ENCODE data around the gene ADSS1. TPM values are rescaled to one million over a fixed set of nuclear protein-coding genes. Genes with fewer than 3 reads are reported as not detected.
"Not testable (repeated sequence)": the region's sequence is repeated elsewhere in the genome, so short reads cannot be mapped to it uniquely, and the experiment has no call there.

The ADSS1 gene
- total RNA-seq, 3 donors from 2014 or later, result 0.66 to 1.2 (median 0.69) TPM

DNA sequence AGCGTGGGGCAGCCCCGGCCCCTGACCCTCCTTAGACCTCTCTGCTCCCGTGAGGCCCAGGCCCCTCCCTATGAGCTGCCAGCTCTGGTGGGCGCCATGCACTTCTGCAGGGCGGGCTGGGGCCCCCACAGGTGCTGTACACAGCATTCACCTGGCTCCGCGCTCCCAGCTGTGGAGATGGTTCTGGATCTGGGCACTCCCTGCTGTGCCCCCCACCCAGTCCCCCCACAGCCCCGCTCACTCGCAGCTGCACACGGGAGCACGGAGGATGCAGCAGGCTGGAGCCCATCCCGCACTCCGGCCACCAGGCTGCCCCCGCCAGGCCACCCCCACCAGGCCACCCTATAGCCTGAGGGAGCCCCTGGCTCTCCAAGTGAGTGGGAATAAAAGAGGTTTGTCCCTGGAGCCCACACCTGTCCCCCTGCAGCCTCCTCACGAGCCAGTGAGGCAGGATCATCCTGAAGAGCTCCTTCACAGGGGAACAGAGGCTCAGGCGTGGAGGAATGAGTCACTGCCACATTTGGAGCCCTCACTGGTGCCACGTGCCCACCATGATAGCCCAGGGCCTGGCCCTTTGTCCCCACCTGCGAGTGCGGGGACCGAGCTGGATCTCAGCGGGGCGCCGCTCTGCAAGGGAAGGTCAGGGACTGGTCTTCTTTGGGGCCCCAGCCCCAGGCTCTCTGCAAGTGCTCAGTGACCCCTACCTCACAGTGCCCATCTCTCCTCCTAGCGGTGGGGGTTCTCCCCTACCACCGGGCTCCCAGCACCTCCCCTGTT is 1.9 kb downstream of the ADSS1 start:
- Mint-ChIP-seq H3K27me3 (ENCODE audit: low read depth) (no peaks in the 10 kb centered on the region), H3K4me3 (peak overlapping the region; percentile 56), H3K36me3 (ENCODE audit: insufficient read depth) (no peaks in the 10 kb centered on the region), H3K9me3 (no peaks in the 10 kb centered on the region), H3K4me1 (ENCODE audit: low read depth) (no peaks in the 10 kb centered on the region)
- DNase-seq (no peak), ATAC-seq (no peak)

DNA sequence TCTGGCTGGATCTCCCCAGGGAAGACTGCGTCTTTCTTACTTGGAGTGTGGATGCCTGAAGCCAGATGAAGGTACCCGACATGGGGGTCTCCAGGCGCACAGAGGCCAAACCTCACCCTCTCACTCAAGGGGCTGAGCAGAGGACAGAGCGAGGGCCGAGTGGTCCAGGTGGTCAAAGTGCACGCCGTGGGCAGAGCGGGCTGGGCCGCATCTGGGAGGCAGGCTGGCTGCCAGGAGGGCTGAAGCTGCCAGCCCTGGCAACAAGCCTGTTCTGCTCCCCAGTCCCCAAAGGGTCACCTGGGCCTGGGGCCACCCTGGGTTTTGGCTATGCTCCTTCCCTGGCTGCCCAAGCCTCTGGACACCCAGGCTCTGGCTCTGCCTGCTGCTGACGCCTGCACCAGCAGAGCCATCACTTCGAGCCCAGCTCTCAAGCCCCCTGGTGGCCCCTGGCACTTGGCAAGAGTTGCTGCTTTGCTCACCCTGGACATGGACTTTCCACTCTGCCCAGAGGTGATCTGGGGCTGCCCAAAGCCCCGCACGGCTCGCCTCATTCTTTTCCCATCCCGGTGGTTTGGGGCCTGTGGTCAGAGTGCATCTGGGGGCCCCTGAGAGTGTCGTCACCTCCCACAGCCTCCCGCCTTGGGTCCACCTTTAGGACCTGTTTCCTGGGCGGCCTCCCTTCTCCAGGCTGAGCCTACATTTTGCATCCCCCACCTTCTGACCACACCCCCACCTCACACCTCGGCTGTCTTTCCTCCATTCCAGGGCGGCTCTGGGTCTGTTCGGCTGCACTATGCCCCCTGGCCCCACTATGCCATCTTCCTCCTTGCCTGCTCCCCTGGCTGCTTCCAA is 2.8 kb downstream of the ADSS1 start:
- H3K9me3 Mint-ChIP-seq, result no peaks in the 10 kb centered on the region
- no peak for ATAC-seq
- H3K27me3 Mint-ChIP-seq (ENCODE audit: low read depth), result no peaks in the 10 kb centered on the region
- no peak for DNase-seq
- H3K4me1 Mint-ChIP-seq (ENCODE audit: low read depth), result no peaks in the 10 kb centered on the region
- no peak overlapping the region for H3K4me3 Mint-ChIP-seq
- H3K36me3 Mint-ChIP-seq (ENCODE audit: insufficient read depth), result no peaks in the 10 kb centered on the region

DNA sequence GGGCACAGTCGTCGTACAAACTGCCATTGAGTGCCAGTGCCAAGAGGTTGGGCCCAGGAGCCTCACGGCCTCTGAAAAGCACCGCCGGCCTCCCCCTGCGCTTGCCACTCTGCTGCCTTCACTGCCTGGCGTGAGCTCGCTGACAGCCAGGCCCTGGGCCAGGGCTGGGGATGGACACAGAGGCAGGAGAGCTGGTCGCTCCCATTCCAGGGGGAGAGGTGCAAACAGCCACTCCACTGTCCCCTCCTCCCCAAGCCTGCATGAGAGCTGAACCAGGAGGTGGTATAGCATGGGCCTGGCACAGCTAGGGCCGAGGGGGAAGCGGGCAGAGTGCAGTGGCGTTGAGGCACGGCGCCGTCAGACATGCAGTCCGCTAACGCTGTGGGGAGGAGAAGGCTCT is 4.6 kb downstream of the ADSS1 start:
- H3K4me1 Mint-ChIP-seq (ENCODE audit: low read depth), result no peaks in the 10 kb centered on the region
- H3K27me3 Mint-ChIP-seq (ENCODE audit: low read depth), result no peaks in the 10 kb centered on the region
- no peak for DNase-seq
- H3K4me3 Mint-ChIP-seq, result no peak overlapping the region
- ATAC-seq, result no peak
- no peaks in the 10 kb centered on the region for H3K36me3 Mint-ChIP-seq (ENCODE audit: insufficient read depth)
- no peaks in the 10 kb centered on the region for H3K9me3 Mint-ChIP-seq

DNA sequence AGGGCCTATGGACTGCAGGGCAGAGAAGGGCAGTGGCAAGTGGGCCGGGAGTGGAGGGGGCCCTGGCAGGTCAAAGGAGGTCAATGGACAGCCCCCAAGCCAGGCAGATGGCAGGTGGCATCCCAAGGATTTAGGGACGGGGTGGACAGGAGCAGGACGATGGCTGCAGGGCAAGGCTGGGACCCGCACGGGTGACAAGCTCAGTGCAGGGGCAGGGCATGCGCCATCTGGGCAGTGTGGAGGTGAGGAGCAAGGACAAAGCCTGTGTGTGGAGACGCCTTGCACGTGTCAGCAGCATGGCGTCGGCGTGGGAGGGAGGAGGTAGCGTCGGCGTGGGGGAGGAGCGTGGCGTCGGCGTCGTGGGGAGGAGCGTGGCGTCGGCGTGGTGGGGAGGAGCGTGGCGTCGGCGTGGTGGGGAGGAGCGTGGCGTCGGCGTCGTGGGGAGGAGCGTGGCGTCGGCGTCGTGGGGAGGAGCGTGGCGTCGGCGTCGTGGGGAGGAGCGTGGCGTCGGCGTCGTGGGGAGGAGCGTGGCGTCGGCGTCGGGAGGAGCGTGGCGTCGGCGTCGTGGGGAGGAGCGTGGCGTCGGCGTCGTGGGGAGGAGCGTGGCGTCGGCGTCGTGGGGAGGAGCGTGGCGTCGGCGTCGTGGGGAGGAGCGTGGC is 5.3 kb downstream of the ADSS1 start:
- not testable (repeated sequence) for ATAC-seq; H3K4me1 Mint-ChIP-seq (ENCODE audit: low read depth); DNase-seq; H3K27me3 Mint-ChIP-seq (ENCODE audit: low read depth); H3K4me3 Mint-ChIP-seq; H3K36me3 Mint-ChIP-seq (ENCODE audit: insufficient read depth); H3K9me3 Mint-ChIP-seq

DNA sequence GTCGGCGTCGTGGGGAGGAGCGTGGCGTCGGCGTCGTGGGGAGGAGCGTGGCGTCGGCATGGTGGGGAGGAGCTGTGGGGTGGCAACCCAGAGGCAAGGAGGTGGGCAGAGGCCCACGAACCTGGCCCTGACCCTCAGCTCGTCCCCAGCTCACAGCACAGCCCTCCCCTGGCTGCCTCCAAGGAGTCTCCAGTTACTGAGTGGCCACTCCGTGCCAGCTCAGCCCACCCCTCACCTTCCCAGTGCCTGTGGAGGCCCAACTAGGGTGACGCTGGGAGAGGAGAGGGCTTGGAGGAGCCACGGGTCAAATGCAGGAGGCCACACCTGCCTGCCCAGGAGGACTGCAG is 5.8 kb downstream of the ADSS1 start:
- H3K27me3 Mint-ChIP-seq (ENCODE audit: low read depth), result no peaks in the 10 kb centered on the region
- no peaks in the 10 kb centered on the region for H3K4me1 Mint-ChIP-seq (ENCODE audit: low read depth)
- ATAC-seq (no peak), DNase-seq (no peak)
- H3K9me3 Mint-ChIP-seq, result no peaks in the 10 kb centered on the region
- no peaks in the 10 kb centered on the region for H3K36me3 Mint-ChIP-seq (ENCODE audit: insufficient read depth)
- H3K4me3 Mint-ChIP-seq, result no peak overlapping the region

DNA sequence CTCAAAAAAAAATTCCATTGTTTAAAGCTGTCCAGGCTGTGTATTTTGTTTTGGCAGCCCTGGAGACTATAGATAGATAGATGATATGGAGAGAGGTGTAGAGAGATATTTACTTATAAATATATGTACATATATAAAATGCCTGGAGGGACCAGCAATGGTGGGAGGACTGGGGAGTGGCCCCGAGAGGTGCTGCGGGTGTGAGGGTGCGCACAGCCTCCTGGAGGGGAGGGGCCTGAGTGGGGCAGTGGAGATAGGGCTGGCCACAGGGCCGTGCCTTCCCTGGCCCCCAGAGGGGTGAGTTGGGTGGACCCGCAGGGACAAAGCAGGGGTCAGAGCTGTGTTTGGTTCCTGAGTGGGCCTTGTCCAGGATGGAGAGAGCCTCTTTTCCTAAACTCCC is 6.5 kb downstream of the ADSS1 start:
- ATAC-seq, result no peak
- Mint-ChIP-seq H3K27me3 (ENCODE audit: low read depth) (no peaks in the 10 kb centered on the region), H3K36me3 (ENCODE audit: insufficient read depth) (no peaks in the 10 kb centered on the region), H3K4me1 (ENCODE audit: low read depth) (no peaks in the 10 kb centered on the region), H3K4me3 (no peak overlapping the region), H3K9me3 (no peaks in the 10 kb centered on the region)
- no peak for DNase-seq

DNA sequence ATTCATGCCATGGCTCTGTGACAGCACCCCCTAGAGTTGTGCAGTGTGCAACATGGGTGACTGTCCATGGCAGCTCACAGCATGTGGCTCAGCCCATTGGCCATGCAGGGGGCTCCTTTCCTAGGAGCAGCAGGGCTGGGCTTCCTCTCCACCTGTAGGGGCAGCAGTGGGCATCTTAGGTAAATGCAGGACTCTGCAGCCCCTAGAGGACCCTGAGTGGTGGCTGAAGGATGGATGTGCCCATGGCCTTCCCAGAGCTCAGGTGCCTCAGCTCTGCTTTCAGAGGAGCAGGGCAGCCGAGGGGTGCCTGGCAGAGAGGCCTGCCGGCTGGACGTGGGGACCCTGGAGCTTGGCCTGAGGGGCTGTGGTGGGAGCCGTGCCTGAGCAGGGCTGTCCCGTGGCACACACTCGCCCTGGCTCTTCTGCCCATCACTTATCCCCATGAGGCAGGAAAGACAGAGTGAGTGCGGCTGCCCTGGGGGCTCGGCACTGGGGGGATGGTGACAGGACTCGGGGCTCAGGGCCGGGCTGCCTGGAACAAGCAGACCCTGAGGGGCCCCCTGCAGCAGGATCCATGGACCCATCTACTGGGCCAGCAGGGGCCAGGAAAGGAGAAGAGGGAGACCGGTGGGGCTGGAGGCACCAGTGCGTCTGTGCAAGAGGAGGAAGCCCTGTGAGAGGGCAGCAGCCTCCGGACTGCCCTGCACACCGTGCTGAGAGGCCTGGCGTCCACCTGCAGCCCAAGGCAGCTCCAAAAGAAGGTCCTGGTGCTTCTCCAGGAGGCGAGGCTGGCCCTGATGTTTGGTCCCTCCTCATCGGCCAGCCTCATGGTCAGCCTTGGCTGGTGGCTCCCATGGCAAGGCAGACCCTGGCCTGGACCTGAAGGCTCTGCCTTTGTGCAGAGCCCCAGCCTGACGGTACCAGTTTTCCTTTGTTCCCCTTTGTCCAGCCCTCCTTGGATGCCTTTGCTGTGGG is 7.6 kb downstream of the ADSS1 start:
- H3K4me1 Mint-ChIP-seq (ENCODE audit: low read depth), result no peaks in the 10 kb centered on the region
- DNase-seq (no peak), ATAC-seq (peak; percentile 21 to 38)
- no peak overlapping the region for H3K4me3 Mint-ChIP-seq
- no peaks in the 10 kb centered on the region for H3K27me3 Mint-ChIP-seq (ENCODE audit: low read depth)
- H3K9me3 Mint-ChIP-seq, result no peaks in the 10 kb centered on the region
- H3K36me3 Mint-ChIP-seq (ENCODE audit: insufficient read depth), result no peaks in the 10 kb centered on the region

DNA sequence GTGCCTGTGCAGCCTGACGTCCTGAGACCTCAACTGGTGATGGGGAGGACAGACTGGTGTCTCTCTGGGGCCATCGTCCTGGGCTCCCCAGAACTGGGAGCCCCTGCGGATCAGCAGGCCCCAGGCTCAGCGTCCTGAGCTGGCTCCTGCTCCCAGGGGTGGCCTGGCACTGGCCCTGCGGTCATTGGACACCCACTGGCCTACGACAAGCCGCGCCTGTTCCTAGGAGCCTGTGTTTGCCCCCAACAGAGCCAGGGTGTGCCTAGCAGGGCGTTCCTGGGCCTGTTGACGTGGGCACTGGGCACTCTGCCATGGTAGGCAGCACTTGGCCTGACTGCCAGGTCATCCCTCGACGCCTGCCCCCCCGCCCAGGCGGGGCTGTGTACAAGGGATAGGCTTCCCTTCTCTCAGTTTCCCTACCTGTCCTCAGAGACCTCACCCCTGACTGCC is 8.4 kb downstream of the ADSS1 start:
- no peak for DNase-seq
- Mint-ChIP-seq H3K4me1 (ENCODE audit: low read depth) (no peaks in the 10 kb centered on the region), H3K27me3 (ENCODE audit: low read depth) (no peaks in the 10 kb centered on the region), H3K4me3 (no peak overlapping the region), H3K9me3 (no peaks in the 10 kb centered on the region), H3K36me3 (ENCODE audit: insufficient read depth) (no peaks in the 10 kb centered on the region)
- ATAC-seq, result no peak

DNA sequence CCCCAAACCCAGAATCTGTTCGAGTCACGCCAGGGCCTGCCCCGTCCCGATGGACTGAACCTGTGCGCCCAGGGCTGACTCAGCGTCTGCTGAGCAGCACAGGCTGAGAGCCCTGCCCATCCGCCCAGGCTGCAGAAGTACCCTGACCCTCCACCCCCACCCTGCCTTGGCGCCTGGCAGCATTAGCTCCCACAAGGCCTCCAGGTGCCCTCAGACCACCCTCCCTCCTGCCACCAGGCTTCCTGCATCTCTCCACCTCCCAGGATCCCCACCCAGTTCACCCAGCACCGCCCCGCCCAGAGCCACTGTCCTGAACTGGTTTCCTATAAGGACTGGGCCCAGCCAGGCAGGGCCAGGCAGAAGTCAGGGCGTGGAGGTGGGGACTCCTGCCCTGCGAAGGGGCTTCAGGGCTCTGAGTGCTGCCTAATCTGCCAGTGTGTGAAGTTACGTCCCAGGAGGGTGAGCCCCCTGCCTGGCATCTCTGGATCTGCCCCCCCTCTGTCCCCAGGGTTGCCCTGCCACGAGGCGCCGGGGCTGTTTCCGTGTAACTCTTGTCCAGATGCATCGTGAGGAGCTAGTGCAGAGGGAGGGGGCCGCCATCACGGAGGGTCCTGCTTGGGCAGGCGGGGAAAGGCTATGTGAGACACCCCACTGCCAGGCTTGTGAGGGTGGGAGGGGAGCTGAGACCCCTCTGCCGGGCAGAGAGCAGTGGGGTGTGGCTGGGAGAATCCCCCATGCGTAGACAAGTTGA is 9.1 kb downstream of the ADSS1 start:
- Mint-ChIP-seq H3K4me1 (ENCODE audit: low read depth) (no peaks in the 10 kb centered on the region), H3K9me3 (no peaks in the 10 kb centered on the region), H3K4me3 (no peak overlapping the region), H3K36me3 (ENCODE audit: insufficient read depth) (no peaks in the 10 kb centered on the region), H3K27me3 (ENCODE audit: low read depth) (no peaks in the 10 kb centered on the region)
- DNase-seq, result no peak
- no peak for ATAC-seq

DNA sequence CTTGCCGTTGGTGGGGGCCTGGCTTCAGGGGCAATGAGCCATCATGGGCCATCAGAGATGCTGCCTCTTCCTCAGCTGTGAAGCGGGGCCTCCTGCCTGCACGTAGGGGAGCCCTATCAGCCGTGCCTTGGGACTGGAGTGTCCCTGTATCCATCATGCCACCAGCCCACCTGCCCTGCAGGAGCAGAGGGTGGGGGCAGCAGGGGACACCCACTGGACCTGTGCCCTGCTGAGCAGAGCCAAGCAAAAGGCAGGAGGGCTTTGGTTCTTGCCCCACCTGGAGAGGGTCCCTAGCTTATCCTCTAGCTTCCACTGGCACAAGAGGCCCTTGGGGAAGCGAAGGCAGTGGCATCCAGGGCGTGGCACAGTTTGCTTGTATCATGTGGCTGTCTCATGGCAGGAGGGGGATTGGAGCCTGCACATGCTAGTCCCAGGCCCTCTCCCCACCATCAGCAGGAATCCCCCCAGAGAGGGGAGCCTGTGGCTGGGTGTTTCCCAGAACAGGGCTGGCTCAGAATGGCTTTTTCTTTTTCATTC is 10.1 kb downstream of the ADSS1 start:
- Mint-ChIP-seq H3K36me3 (ENCODE audit: insufficient read depth) (no peaks in the 10 kb centered on the region), H3K4me3 (no peak overlapping the region), H3K27me3 (ENCODE audit: low read depth) (no peaks in the 10 kb centered on the region), H3K4me1 (ENCODE audit: low read depth) (no peaks in the 10 kb centered on the region), H3K9me3 (no peaks in the 10 kb centered on the region)
- ATAC-seq (no peak), DNase-seq (no peak)

DNA sequence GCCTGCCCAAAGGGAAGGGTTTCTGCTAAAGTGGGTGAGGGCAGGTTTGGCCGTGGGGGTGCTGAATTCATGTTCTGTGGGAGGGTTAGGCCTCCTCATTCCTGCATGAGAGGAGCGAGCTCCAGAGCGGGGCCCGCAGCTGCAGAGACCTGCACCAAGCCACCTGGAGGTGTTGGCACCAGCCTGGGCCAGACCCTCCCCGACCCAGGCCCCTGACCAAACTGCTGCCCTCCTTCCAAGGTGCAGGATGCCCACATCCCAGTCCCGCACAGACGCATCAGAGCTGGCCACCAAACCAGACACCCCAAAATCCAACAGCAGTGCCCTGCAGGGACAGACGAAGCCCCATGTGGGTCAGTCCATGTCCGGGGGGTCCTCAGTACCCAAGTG is 10.6 kb downstream of the ADSS1 start:
- no peaks in the 10 kb centered on the region for H3K9me3 Mint-ChIP-seq
- H3K27me3 Mint-ChIP-seq (ENCODE audit: low read depth), result no peaks in the 10 kb centered on the region
- H3K4me3 Mint-ChIP-seq, result no peak overlapping the region
- H3K4me1 Mint-ChIP-seq (ENCODE audit: low read depth), result no peaks in the 10 kb centered on the region
- ATAC-seq (no peak), DNase-seq (no peak)
- no peaks in the 10 kb centered on the region for H3K36me3 Mint-ChIP-seq (ENCODE audit: insufficient read depth)

DNA sequence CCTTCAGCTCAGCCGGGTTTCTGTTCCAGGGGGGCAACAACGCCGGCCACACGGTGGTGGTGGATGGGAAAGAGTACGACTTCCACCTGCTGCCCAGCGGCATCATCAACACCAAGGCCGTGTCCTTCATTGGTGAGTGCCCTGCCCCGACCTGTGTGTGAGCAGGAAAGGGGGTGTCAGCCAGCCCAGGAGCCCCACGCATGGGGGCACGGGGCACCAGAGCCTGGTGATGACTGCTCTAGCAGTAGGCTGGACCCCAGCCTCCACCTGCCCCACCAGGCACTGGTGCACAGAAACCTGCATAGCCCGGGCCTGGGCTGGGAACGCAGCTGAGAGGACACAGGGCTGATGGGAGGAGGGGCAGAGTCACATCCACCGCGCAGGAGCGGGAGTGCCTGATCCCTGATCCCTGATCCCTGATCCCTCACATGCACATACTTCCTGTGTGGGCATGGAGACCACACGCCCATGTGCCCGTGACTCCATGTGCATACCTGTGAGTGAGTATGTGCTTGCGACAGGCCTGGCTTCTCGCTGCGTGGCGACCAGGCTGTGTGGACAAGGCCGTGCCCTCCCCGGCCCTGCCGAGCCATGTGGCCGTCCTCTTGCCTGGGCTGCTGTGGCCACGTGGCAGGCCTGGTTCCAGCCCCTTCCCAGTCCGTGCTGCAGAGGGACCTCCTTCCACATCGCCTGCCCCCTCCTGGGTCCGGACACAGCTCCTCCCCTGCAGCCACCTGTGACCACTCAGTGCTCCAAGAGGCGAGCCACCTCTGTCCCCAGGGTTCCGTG is 11.2 kb downstream of the ADSS1 start:
- H3K36me3 Mint-ChIP-seq (ENCODE audit: insufficient read depth), result no peaks in the 10 kb centered on the region
- H3K4me3 Mint-ChIP-seq, result no peak overlapping the region
- H3K27me3 Mint-ChIP-seq (ENCODE audit: low read depth), result peaks cover 1% of the 10 kb centered on the region
- H3K9me3 Mint-ChIP-seq, result no peaks in the 10 kb centered on the region
- peaks cover 1% of the 10 kb centered on the region for H3K4me1 Mint-ChIP-seq (ENCODE audit: low read depth)
- no peak for DNase-seq
- no peak for ATAC-seq

All from activated T-cell treated with anti-CD3 and anti-CD28 coated beads, Interleukin-2, amount 50 U/mL, for 4 hours (primary cell).